Measurements from ENCODE around the gene KCNJ2. TPM values are rescaled to one million over a fixed set of nuclear protein-coding genes. Genes with fewer than 3 reads are reported as not detected.

The KCNJ2 gene
- total RNA-seq, 1 experiment from 2014 or later, result 0.15 TPM

DNA sequence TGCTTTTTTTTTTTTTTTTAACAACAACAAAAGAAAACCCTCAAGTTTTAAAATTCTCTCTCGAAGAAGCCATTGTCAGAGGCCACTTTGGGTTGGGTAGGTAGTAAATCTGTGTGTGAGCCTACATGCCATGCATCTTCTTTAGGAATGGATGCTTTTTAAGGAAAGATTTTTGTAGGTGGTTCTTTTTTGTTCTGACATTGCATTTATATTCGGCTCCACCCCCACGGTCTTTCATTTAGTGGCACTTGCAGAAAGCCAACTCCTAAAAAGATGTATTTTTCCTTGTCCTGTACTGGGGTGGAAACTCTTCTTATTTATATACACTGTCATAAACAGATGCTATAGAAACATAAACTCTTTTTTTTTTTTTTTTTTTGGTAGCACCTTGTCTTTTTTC lies 35.1 kb downstream of the KCNJ2 start:
- Histone ChIP-seq H2BK120ac (ENCODE audit: low read depth, low read length, poor library complexity, severe bottlenecking) (no peak overlapping the region), H3K4me1 (ENCODE audit: insufficient read depth, low read length) (no peaks in the 10 kb centered on the region; the same call in 1 of the 2 replicates), H2AFZ (ENCODE audit: low read length) (no peak overlapping the region), H4K20me1 (ENCODE audit: control insufficient read depth, insufficient read depth, insufficient read length) (no peaks in the 10 kb centered on the region), H2BK20ac (ENCODE audit: low read depth, low read length, poor library complexity, severe bottlenecking) (no peak overlapping the region), H4K5ac (ENCODE audit: insufficient read length, low read depth, low read length) (no peak overlapping the region), H3K14ac (ENCODE audit: insufficient read depth, low read length) (no peak overlapping the region), H3T11ph (ENCODE audit: low read length) (no peak overlapping the region), H3K4ac (ENCODE audit: low read depth, low read length) (no peak overlapping the region), H2AK5ac (ENCODE audit: insufficient read length, low read length) (no peak overlapping the region), H3K18ac (ENCODE audit: insufficient read length, low read depth, low read length) (no peak overlapping the region), H3K4me2 (ENCODE audit: insufficient read depth, insufficient read length, low read length) (no peak overlapping the region), H3K79me2 (ENCODE audit: insufficient read depth, low read length) (no peaks in the 10 kb centered on the region), H3K27ac (ENCODE audit: insufficient read length, low read depth, low read length) (no peak overlapping the region), H3K23me2 (ENCODE audit: insufficient read length, low read depth, low read length, poor library complexity, severe bottlenecking) (no peaks in the 10 kb centered on the region), H3K23ac (ENCODE audit: insufficient read length, low read depth, low read length) (no peak overlapping the region), H4K8ac (replicated peaks; ENCODE audit: insufficient read length, low read depth, low read length) (no peak overlapping the region), H3K9me3 (ENCODE audit: control insufficient read depth, low read depth, low read length) (no peaks in the 10 kb centered on the region), H3K27me3 (ENCODE audit: insufficient read depth, low read length) (no peaks in the 10 kb centered on the region), H3K56ac (ENCODE audit: insufficient read length, low read depth, low read length) (no peak overlapping the region), H2BK5ac (ENCODE audit: insufficient read length, low read length) (no peak overlapping the region), H3K9ac (ENCODE audit: extremely low read depth, insufficient read length, low read length) (no peak overlapping the region), H4K91ac (ENCODE audit: insufficient read length, low read depth, low read length) (no peak overlapping the region), H2BK12ac (ENCODE audit: insufficient read length, low read depth, low read length) (no peak overlapping the region), H2BK15ac (ENCODE audit: low read depth, low read length) (no peak overlapping the region), H3K79me1 (ENCODE audit: insufficient read depth, low read depth, low read length, poor library complexity, severe bottlenecking) (no peaks in the 10 kb centered on the region)
- H3K27me3 Mint-ChIP-seq (ENCODE audit: low read depth), result no peaks in the 10 kb centered on the region
- WGBS (ENCODE audit: extremely low coverage, insufficient read length, low lambda C conversion rate), result no CpG with 5 or more reads among the region's 3 CpGs
- TF ChIP-seq, protein P1, sequence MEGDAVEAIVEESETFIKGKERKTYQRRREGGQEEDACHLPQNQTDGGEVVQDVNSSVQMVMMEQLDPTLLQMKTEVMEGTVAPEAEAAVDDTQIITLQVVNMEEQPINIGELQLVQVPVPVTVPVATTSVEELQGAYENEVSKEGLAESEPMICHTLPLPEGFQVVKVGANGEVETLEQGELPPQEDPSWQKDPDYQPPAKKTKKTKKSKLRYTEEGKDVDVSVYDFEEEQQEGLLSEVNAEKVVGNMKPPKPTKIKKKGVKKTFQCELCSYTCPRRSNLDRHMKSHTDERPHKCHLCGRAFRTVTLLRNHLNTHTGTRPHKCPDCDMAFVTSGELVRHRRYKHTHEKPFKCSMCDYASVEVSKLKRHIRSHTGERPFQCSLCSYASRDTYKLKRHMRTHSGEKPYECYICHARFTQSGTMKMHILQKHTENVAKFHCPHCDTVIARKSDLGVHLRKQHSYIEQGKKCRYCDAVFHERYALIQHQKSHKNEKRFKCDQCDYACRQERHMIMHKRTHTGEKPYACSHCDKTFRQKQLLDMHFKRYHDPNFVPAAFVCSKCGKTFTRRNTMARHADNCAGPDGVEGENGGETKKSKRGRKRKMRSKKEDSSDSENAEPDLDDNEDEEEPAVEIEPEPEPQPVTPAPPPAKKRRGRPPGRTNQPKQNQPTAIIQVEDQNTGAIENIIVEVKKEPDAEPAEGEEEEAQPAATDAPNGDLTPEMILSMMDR (conservative IDR thresholded peaks at IDR 0.05), result no peak
- H3K4me3 Mint-ChIP-seq, result no peak overlapping the region
- H3K9me3 Mint-ChIP-seq, result no peaks in the 10 kb centered on the region
- no peaks in the 10 kb centered on the region for H3K36me3 Mint-ChIP-seq (ENCODE audit: insufficient read depth in 1 of 3, low read depth in 3 of 3)
- H3K4me1 Mint-ChIP-seq, result peaks cover 8% of the 10 kb centered on the region in 2 experiments
- H3K27ac Mint-ChIP-seq, result no peak overlapping the region
- DNase-seq, result no peak

All from H9 (cell line).